Left lung (tissue), 10 donors: ENCODE results near the gene SMAD6. TPM values are rescaled to one million over a fixed set of nuclear protein-coding genes. Genes with fewer than 3 reads are reported as not detected.

Experiments used
- ATAC-seq: fragments of 200-7000 bp; cut with Tn5 transposase; one replicate; pipeline ENCODE4 v1.9.1; 2020; ENCODE audit warnings: moderate library complexity
- DNase-seq, 4 donors: peaks; one replicate each; pipeline ENCODE4 v3.0.0-alpha.2; 2013 to 2020
- H3K27ac ChIP-seq, 2 donors: fragments of 200-600 bp; sonication (generic) in 1 of 2; one replicate each; pipeline versions ENCODE4 v1.5.0 to v1.8.0; 2020 to 2021
- H3K27me3 ChIP-seq, 2 donors: fragments of 200-600 bp; sonication (generic) in 1 of 2; one replicate each; pipeline versions ENCODE4 v1.5.0 to v1.8.0; 2020 to 2021
- H3K36me3 ChIP-seq, 2 donors: fragments of 200-600 bp; sonication (generic) in 1 of 2; one replicate each; pipeline versions ENCODE4 v1.5.0 to v1.8.0; 2020 to 2021
- H3K4me1 ChIP-seq, 2 donors: fragments of 200-600 bp; one replicate each; pipeline ENCODE4 v1.8.0; 2021
- H3K4me3 ChIP-seq, 2 donors: fragments of 200-600 bp; sonication (generic) in 1 of 2; one replicate each; pipeline versions ENCODE4 v1.5.0 to v1.8.0; 2020 to 2021; ENCODE audit warnings: mild to moderate bottlenecking in 1 of 2
- H3K9me3 ChIP-seq, 2 donors: fragments of 200-600 bp; sonication (generic) in 1 of 2; one replicate each; pipeline versions ENCODE4 v1.5.0 to v1.8.0; 2020 to 2021
- CTCF ChIP-seq, 2 donors: fragments of 200-600 bp; sonication (generic) in 1 of 2; IDR thresholded peaks; one replicate each; pipeline versions ENCODE4 v1.5.0 to v1.8.0; 2021; ENCODE audit warnings: antibody characterized with exemption in 2 of 2
- intact Hi-C, 2 donors: fragments of 100-400 bp; cut with DNase I; formaldehyde crosslinking; loops; one replicate each; pipeline versions ENCODE4 v1.11.2 to v1.14.2; 2022
- polyA plus RNA-seq, 6 donors: library from polyadenylated mRNA; unstranded; fragments of 120-200 nt; gene quantifications; one replicate each; pipeline ENCODE4 v1.2.1, GENCODE V29; 2013; ENCODE audit not compliant: insufficient read length in 6 of 6
- total RNA-seq, 2 donors: library from RNA; stranded (reverse); fragmentation: NEBNext Ultra II Directional; extraction: Animal tissue kit (Norgen Biotek cat#: 25700); gene quantifications; one replicate each; pipeline ENCODE4 v1.2.1, GENCODE V29; 2021
- donor health status: DM: no; HTN: yes; CAD: no.
- donor health status: DM: no; HTN: no; CAD: no.

The SMAD6 gene
- total and polyA plus RNA-seq, 8 donors = 25.0 to 110 (median 32.0) TPM

GRCh38 chr15:66808181-66808824, 106.3 kb downstream of the SMAD6 start:
- intact Hi-C loops = no loop called here
- no peak for ATAC-seq

DNA sequence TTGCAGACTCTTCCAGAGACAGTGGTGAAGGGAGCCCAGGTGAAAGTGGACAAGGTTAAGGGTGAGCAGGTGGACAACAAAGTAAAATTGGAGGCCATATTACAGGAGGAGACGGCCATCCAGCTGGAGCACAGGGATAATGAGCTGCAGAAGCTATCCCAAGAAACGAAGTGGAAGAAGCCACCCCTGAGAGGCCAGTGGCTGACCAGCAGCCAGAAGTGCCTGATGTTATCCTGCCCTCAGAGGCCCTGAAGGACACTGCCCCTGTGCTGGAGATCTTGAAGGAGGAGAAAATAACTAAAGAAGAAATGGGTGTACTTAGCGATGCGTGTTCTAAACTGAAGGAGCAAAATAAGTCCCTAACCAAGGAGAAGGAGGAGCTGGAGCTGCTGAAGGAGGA, 107.6 kb downstream of the SMAD6 start:
- no peak for ATAC-seq
- Histone ChIP-seq H3K27me3 (no peaks in the 10 kb centered on the region), H3K36me3 (no peaks in the 10 kb centered on the region), H3K9me3 (no peaks in the 10 kb centered on the region), H3K4me3 (no peak overlapping the region), H3K27ac (no peak overlapping the region), H3K4me1 (peaks cover 6 to 13% of the 10 kb centered on the region in 2 donors)
- TF ChIP-seq CTCF (IDR thresholded peaks at IDR 0.05) = no peak
- intact Hi-C loops = no loop called here
- no peak for DNase-seq

More at GRCh38 chr15:66808181-66808824, 106.3 kb downstream of the SMAD6 start:
- no peak overlapping the region for H3K27ac ChIP-seq
- no peaks in the 10 kb centered on the region for H3K9me3 ChIP-seq
- H3K4me3 ChIP-seq = no peak overlapping the region
- DNase-seq = no peak
- no peaks in the 10 kb centered on the region for H3K36me3 ChIP-seq
- no peaks in the 10 kb centered on the region for H3K27me3 ChIP-seq
- TF ChIP-seq CTCF (IDR thresholded peaks at IDR 0.05) = no peak
- H3K4me1 ChIP-seq = peaks cover 17 to 24% of the 10 kb centered on the region in 2 donors

DNA sequence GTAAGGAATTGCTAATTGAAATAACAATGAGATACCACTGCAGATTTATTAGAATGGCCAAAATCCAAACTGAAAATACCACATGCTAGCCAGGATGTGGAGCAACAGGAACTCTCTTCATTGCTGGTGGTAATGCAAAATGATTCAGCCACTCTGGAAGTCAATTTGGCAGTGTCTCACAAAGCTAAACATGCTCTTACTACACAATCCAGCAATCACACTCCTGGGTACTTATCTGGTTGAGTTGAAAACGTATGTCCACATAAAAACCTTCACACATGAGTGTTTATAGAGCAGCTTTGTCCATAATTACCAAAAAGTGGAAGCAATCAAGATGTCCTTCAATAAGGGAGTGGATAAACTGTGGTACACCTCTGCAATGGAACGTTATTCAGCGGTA, 113.3 kb downstream of the SMAD6 start:
- peak; percentile 86 for ATAC-seq
- no peaks in the 10 kb centered on the region for H3K27me3 ChIP-seq
- no peak overlapping the region for H3K4me3 ChIP-seq
- TF ChIP-seq CTCF (IDR thresholded peaks at IDR 0.05) = no peak
- no peak for DNase-seq
- intact Hi-C loops = no loop called here
- H3K4me1 ChIP-seq = peaks cover 0 to 14% of the 10 kb centered on the region in 2 donors
- H3K27ac ChIP-seq = peak overlapping the region in 1 of 2 donors; percentile 19
- no peaks in the 10 kb centered on the region for H3K36me3 ChIP-seq
- H3K9me3 ChIP-seq = no peaks in the 10 kb centered on the region

GRCh38 chr15:66816201-66816600, 114.2 kb downstream of the SMAD6 start:
- no peak for DNase-seq
- Histone ChIP-seq H3K27me3 (no peaks in the 10 kb centered on the region), H3K4me1 (peaks cover 0 to 14% of the 10 kb centered on the region in 2 donors), H3K9me3 (no peaks in the 10 kb centered on the region), H3K4me3 (no peak overlapping the region), H3K36me3 (no peaks in the 10 kb centered on the region), H3K27ac (no peak overlapping the region)
- no peak for TF ChIP-seq CTCF (IDR thresholded peaks at IDR 0.05)
- no peak for ATAC-seq
- intact Hi-C loops = no loop called here

DNA sequence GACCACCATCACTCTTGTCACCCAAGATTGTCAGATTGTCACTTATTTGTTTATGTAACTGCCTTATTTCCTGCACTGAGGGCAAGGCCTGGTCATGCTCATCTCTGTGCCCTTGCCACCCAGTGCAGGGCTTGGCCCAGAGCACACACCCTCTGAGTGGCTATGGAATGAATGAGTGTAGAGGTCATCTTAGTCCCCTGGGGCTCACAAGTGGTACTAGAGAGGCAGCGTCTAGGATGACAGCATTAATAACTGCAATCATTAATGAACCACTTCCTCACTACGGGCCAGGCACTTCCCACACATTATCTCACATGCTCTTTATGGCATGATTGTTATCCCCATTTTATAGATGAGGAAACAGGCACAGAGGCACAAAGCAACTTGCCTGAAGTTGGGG, 117.0 kb downstream of the SMAD6 start:
- Histone ChIP-seq H3K36me3 (no peaks in the 10 kb centered on the region), H3K9me3 (no peaks in the 10 kb centered on the region), H3K27me3 (no peaks in the 10 kb centered on the region), H3K27ac (no peak overlapping the region), H3K4me1 (peaks cover 0 to 14% of the 10 kb centered on the region in 2 donors), H3K4me3 (no peak overlapping the region)
- intact Hi-C loops = no loop called here
- TF ChIP-seq CTCF (IDR thresholded peaks at IDR 0.05) = no peak
- DNase-seq (no peak), ATAC-seq (peak; percentile 65)
